ENCODE results near the gene EPC2. TPM values are rescaled to one million over a fixed set of nuclear protein-coding genes. Genes with fewer than 3 reads are reported as not detected.
A peak's percentile ranks its signal among the peaks of the same experiment; 100 is the strongest.
"Not testable (repeated sequence)": the region's sequence is repeated elsewhere in the genome, so short reads cannot be mapped to it uniquely, and the experiment has no call there.

EPC2 gene
- total RNA-seq, 2 experiments from 2014 or later = 32.0 to 38.1 TPM

- peak; percentile 93 for DNase-seq
- no peaks in the 10 kb centered on the region for H3K9me3 Mint-ChIP-seq
- H3K4me3 Mint-ChIP-seq = peak overlapping the region; percentile 88
- peaks cover 5% of the 10 kb centered on the region for H3K36me3 Mint-ChIP-seq (ENCODE audit: low read depth)
- peaks cover 34% of the 10 kb centered on the region for H3K4me1 Mint-ChIP-seq
- POLR2A ChIA-PET = interaction anchor here (1.0 kb wide), 1 partner anchor 92 kb away, joined by 3 read pairs; no protein-coding TSS in a partner anchor
- CTCF ChIA-PET = interaction anchor here (1.4 to 2.1 kb wide), 3 partner anchors 13 to 136 kb away, joined by 3 to 6 read pairs (median 5); no protein-coding TSS in a partner anchor
- peak overlapping the region; percentile 93 for H3K27ac Mint-ChIP-seq
- H3K27me3 Mint-ChIP-seq = peaks cover 21% of the 10 kb centered on the region
These were observed 460 bp downstream of the EPC2 start for GRCh38 chr2:148644883-148645538.

- DNase-seq = peak; percentile 83
- Mint-ChIP-seq H3K27ac (peak overlapping the region; percentile 93), H3K36me3 (ENCODE audit: low read depth) (peaks cover 5% of the 10 kb centered on the region), H3K9me3 (no peaks in the 10 kb centered on the region), H3K4me1 (peaks cover 38% of the 10 kb centered on the region), H3K4me3 (peak overlapping the region; percentile 88), H3K27me3 (peaks cover 21% of the 10 kb centered on the region)
- ChIA-PET POLR2A (interaction anchor here (0.6 to 1.0 kb wide), 3 partner anchors 13 to 93 kb away, joined by 3 to 4 read pairs (median 3); no protein-coding TSS in a partner anchor), CTCF (interaction anchor here (1.0 to 2.1 kb wide), 5 partner anchors 10 to 136 kb away, joined by 3 to 6 read pairs (median 3); no protein-coding TSS in a partner anchor)
These were observed 1.1 kb downstream of the EPC2 start for GRCh38 chr2:148645539-148646230.

GRCh38 chr2:148646231-148646559 is 1.6 kb downstream of the EPC2 start:
- Mint-ChIP-seq H3K36me3 (ENCODE audit: low read depth) (peaks cover 5% of the 10 kb centered on the region), H3K27ac (peak overlapping the region; percentile 93), H3K27me3 (peaks cover 18% of the 10 kb centered on the region), H3K4me3 (peak overlapping the region; percentile 88), H3K4me1 (peaks cover 43% of the 10 kb centered on the region), H3K9me3 (no peaks in the 10 kb centered on the region)
- no peak for DNase-seq
- ChIA-PET CTCF (interaction anchor here (1.0 to 2.1 kb wide), 5 partner anchors 9 to 137 kb away, joined by 3 to 6 read pairs (median 3); no protein-coding TSS in a partner anchor), POLR2A (interaction anchor here (0.6 kb wide), 2 partner anchors 12 to 19 kb away, joined by 3 to 4 read pairs; no protein-coding TSS in a partner anchor)

GRCh38 chr2:148647711-148648110 is 3.2 kb downstream of the EPC2 start:
- DNase-seq; H3K4me3 Mint-ChIP-seq; H3K9me3 Mint-ChIP-seq; H3K27ac Mint-ChIP-seq; H3K36me3 Mint-ChIP-seq (ENCODE audit: low read depth); H3K27me3 Mint-ChIP-seq; POLR2A ChIA-PET; CTCF ChIA-PET: not testable (repeated sequence)
- H3K4me1 Mint-ChIP-seq = peaks cover 56% of the 10 kb centered on the region

GRCh38 chr2:148649936-148650335 is 5.4 kb downstream of the EPC2 start:
- H3K36me3 Mint-ChIP-seq (ENCODE audit: low read depth) = peaks cover 5% of the 10 kb centered on the region
- H3K4me3 Mint-ChIP-seq = no peak overlapping the region

GRCh38 chr2:148650881-148651280 is 6.3 kb downstream of the EPC2 start:
- peaks cover 59% of the 10 kb centered on the region for H3K4me1 Mint-ChIP-seq
- POLR2A ChIA-PET = no interaction called here
- CTCF ChIA-PET = no interaction called here
- no peak overlapping the region for H3K27ac Mint-ChIP-seq
- H3K4me3 Mint-ChIP-seq = no peak overlapping the region
- no peak for DNase-seq
- peaks cover 5% of the 10 kb centered on the region for H3K36me3 Mint-ChIP-seq (ENCODE audit: low read depth)
- H3K27me3 Mint-ChIP-seq = no peaks in the 10 kb centered on the region
- H3K9me3 Mint-ChIP-seq = no peaks in the 10 kb centered on the region

More at GRCh38 chr2:148649936-148650335, 5.4 kb downstream of the EPC2 start:
- H3K27me3 Mint-ChIP-seq = no peaks in the 10 kb centered on the region
- ChIA-PET POLR2A (no interaction called here), CTCF (no interaction called here)
- peaks cover 59% of the 10 kb centered on the region for H3K4me1 Mint-ChIP-seq
- no peak for DNase-seq
- no peak overlapping the region for H3K27ac Mint-ChIP-seq
- H3K9me3 Mint-ChIP-seq = no peaks in the 10 kb centered on the region

- no peaks in the 10 kb centered on the region for H3K9me3 Mint-ChIP-seq
- no peak overlapping the region for H3K27ac Mint-ChIP-seq
- no peak overlapping the region for H3K4me3 Mint-ChIP-seq
- peaks cover 4% of the 10 kb centered on the region for H3K36me3 Mint-ChIP-seq (ENCODE audit: low read depth)
- ChIA-PET CTCF (no interaction called here), POLR2A (interaction anchor here (0.8 kb wide), 1 partner anchor 9 kb away, joined by 3 read pairs; no protein-coding TSS in a partner anchor)
- no peaks in the 10 kb centered on the region for H3K27me3 Mint-ChIP-seq
- H3K4me1 Mint-ChIP-seq = peaks cover 60% of the 10 kb centered on the region
- DNase-seq = no peak
These were observed 7.4 kb downstream of the EPC2 start for GRCh38 chr2:148651972-148652371.

- ChIA-PET POLR2A (no interaction called here), CTCF (no interaction called here)
- Mint-ChIP-seq H3K27ac (no peak overlapping the region), H3K4me3 (no peak overlapping the region), H3K4me1 (peaks cover 67% of the 10 kb centered on the region), H3K9me3 (no peaks in the 10 kb centered on the region), H3K27me3 (no peaks in the 10 kb centered on the region), H3K36me3 (ENCODE audit: low read depth) (peaks cover 4% of the 10 kb centered on the region)
- DNase-seq = no peak
These were observed 8.9 kb downstream of the EPC2 start for GRCh38 chr2:148653437-148653836.

- ChIA-PET CTCF (no interaction called here), POLR2A (no interaction called here)
- no peak for DNase-seq
- Mint-ChIP-seq H3K4me1 (peaks cover 66% of the 10 kb centered on the region), H3K27ac (no peak overlapping the region), H3K9me3 (no peaks in the 10 kb centered on the region), H3K27me3 (no peaks in the 10 kb centered on the region), H3K4me3 (no peak overlapping the region), H3K36me3 (ENCODE audit: low read depth) (no peaks in the 10 kb centered on the region)
These were observed 9.9 kb downstream of the EPC2 start for GRCh38 chr2:148654435-148654834.

GRCh38 chr2:148656516-148656915 is 12.0 kb downstream of the EPC2 start:
- ChIA-PET POLR2A (no interaction called here), CTCF (interaction anchor here (1.5 kb wide), 1 partner anchor 18 kb away, joined by 4 read pairs; no protein-coding TSS in a partner anchor)
- Mint-ChIP-seq H3K4me1 (peaks cover 71% of the 10 kb centered on the region), H3K9me3 (peaks cover 6% of the 10 kb centered on the region), H3K36me3 (ENCODE audit: low read depth) (peaks cover 7% of the 10 kb centered on the region), H3K27ac (no peak overlapping the region), H3K4me3 (no peak overlapping the region), H3K27me3 (no peaks in the 10 kb centered on the region)
- DNase-seq = no peak

- Mint-ChIP-seq H3K27me3 (no peaks in the 10 kb centered on the region), H3K4me1 (peaks cover 52% of the 10 kb centered on the region), H3K27ac (peak overlapping the region; percentile 77), H3K36me3 (ENCODE audit: low read depth) (peaks cover 11% of the 10 kb centered on the region), H3K9me3 (peaks cover 6% of the 10 kb centered on the region), H3K4me3 (peak overlapping the region; percentile 0)
- ChIA-PET POLR2A (interaction anchor here (0.6 to 0.7 kb wide), 2 partner anchors 13 to 40 kb away, joined by 3 to 4 read pairs; no protein-coding TSS in a partner anchor), CTCF (interaction anchor here (1.5 kb wide), 1 partner anchor 13 kb away, joined by 5 read pairs; no protein-coding TSS in a partner anchor)
- DNase-seq = no peak
These were observed 14.5 kb downstream of the EPC2 start for GRCh38 chr2:148658807-148659722.

- Mint-ChIP-seq H3K27ac (peak overlapping the region; percentile 52), H3K27me3 (no peaks in the 10 kb centered on the region), H3K36me3 (ENCODE audit: low read depth) (peaks cover 15% of the 10 kb centered on the region), H3K4me3 (no peak overlapping the region), H3K9me3 (peaks cover 6% of the 10 kb centered on the region), H3K4me1 (peaks cover 47% of the 10 kb centered on the region)
- ChIA-PET POLR2A (interaction anchor here (0.6 kb wide), 1 partner anchor 121 kb away, joined by 7 read pairs; no protein-coding TSS in a partner anchor), CTCF (interaction anchor here (1.1 kb wide), 1 partner anchor 38 kb away, joined by 4 read pairs; no protein-coding TSS in a partner anchor)
- DNase-seq = no peak
These were observed 16.4 kb downstream of the EPC2 start for GRCh38 chr2:148660999-148661398.
